ENCODE results near the gene FANCG. TPM values are rescaled to one million over a fixed set of nuclear protein-coding genes. Genes with fewer than 3 reads are reported as not detected.

FANCG gene
- total and polyA plus RNA-seq, 10 donors, result 15.8 to 37.5 (median 24.2) TPM

GRCh38 chr9:35105571-35106342 lies 26.0 kb upstream of the FANCG start:
- no peaks in the 10 kb centered on the region for H3K27me3 ChIP-seq (replicated peaks in 1 of 7)
- H3K4me3 ChIP-seq, result no peak overlapping the region
- no peak for DNase-seq
- intact Hi-C loops (cut with DNase I; ENCODE audit: low total_unique reads), result no loop called here
- WGBS, 5 donors, result 90 to 95% (median 92%) methylated on average over 13 of the region's 13 CpGs
- no peak overlapping the region for H3K27ac ChIP-seq
- H3K4me1 ChIP-seq, result peaks cover 21 to 60% (median 44%) of the 10 kb centered on the region in 6 donors
- TF ChIP-seq POLR2A (IDR thresholded peaks at IDR 0.05), result no peak
- TF ChIP-seq POLR2AphosphoS5 (IDR thresholded peaks at IDR 0.05), result no peak
- no peak for TF ChIP-seq CTCF (IDR thresholded peaks at IDR 0.05 in 8 of 11, conservative IDR thresholded peaks at IDR 0.05 in 3 of 11)
- no peaks in the 10 kb centered on the region for H3K9me3 ChIP-seq
- peaks cover 0 to 71% (median 53%) of the 10 kb centered on the region in 6 donors for H3K36me3 ChIP-seq

- no peak for TF ChIP-seq POLR2A (IDR thresholded peaks at IDR 0.05)
- no peak for TF ChIP-seq CTCF (IDR thresholded peaks at IDR 0.05 in 8 of 11, conservative IDR thresholded peaks at IDR 0.05 in 3 of 11)
- no peak for TF ChIP-seq POLR2AphosphoS5 (IDR thresholded peaks at IDR 0.05)
- no peak for DNase-seq
- H3K4me1 ChIP-seq, result peaks cover 17 to 57% (median 38%) of the 10 kb centered on the region in 6 donors
- H3K27me3 ChIP-seq (replicated peaks in 1 of 7), result no peaks in the 10 kb centered on the region
- intact Hi-C loops (cut with DNase I; ENCODE audit: low total_unique reads), result no loop called here
- 86 to 95% (median 94%) methylated on average over 12 of the region's 12 CpGs for WGBS, 5 donors
- H3K36me3 ChIP-seq, result peaks cover 0 to 77% (median 59%) of the 10 kb centered on the region in 6 donors
- H3K4me3 ChIP-seq, result no peak overlapping the region
- no peak overlapping the region for H3K27ac ChIP-seq
- H3K9me3 ChIP-seq, result no peaks in the 10 kb centered on the region
Observed at GRCh38 chr9:35105126-35105525, 25.4 kb upstream of the FANCG start.

- Histone ChIP-seq H3K4me1 (peaks cover 17 to 51% (median 33%) of the 10 kb centered on the region in 6 donors), H3K27ac (peak overlapping the region in 1 of 8 donors; percentile 89), H3K9me3 (no peaks in the 10 kb centered on the region), H3K27me3 (replicated peaks in 1 of 7) (no peaks in the 10 kb centered on the region), H3K36me3 (peaks cover 0 to 79% (median 64%) of the 10 kb centered on the region in 6 donors), H3K4me3 (no peak overlapping the region)
- intact Hi-C loops (cut with DNase I; ENCODE audit: low total_unique reads), result no loop called here
- TF ChIP-seq POLR2A (IDR thresholded peaks at IDR 0.05) (no peak), CTCF (IDR thresholded peaks at IDR 0.05 in 8 of 11, conservative IDR thresholded peaks at IDR 0.05 in 3 of 11) (no peak), POLR2AphosphoS5 (IDR thresholded peaks at IDR 0.05) (no peak)
- WGBS, 5 donors, result 90 to 95% (median 94%) methylated on average over 4 of the region's 4 CpGs
- DNase-seq, result no peak
Observed at GRCh38 chr9:35104586-35104985, 24.8 kb upstream of the FANCG start.

- Histone ChIP-seq H3K4me3 (peak overlapping the region in 6 of 8 donors; percentile 58 to 86 (median 64)), H3K27me3 (replicated peaks in 1 of 7) (no peaks in the 10 kb centered on the region), H3K27ac (peak overlapping the region in 7 of 8 donors; percentile 69 to 92 (median 88)), H3K36me3 (peaks cover 0 to 79% (median 67%) of the 10 kb centered on the region in 6 donors), H3K4me1 (peaks cover 16 to 43% (median 26%) of the 10 kb centered on the region in 6 donors), H3K9me3 (no peaks in the 10 kb centered on the region)
- DNase-seq, result no peak
- intact Hi-C loops (cut with DNase I; ENCODE audit: low total_unique reads), result no loop called here
- 45 to 65% (median 54%) methylated on average over 5 of the region's 5 CpGs for WGBS, 5 donors
- TF ChIP-seq CTCF (IDR thresholded peaks at IDR 0.05 in 8 of 11, conservative IDR thresholded peaks at IDR 0.05 in 3 of 11) (no peak), POLR2AphosphoS5 (IDR thresholded peaks at IDR 0.05) (no peak), POLR2A (IDR thresholded peaks at IDR 0.05) (no peak)
Observed at GRCh38 chr9:35103660-35104191, 24.0 kb upstream of the FANCG start.
